H9 (cell line): ENCODE results near the gene FHIT. TPM values are rescaled to one million over a fixed set of nuclear protein-coding genes. Genes with fewer than 3 reads are reported as not detected.

Experiments
- DNase-seq: peaks from one replicate; pipeline ENCODE4 v3.0.0-alpha.2; 2017
- H2AFZ ChIP-seq: one replicate; pipeline ENCODE4 v1.6.1; 2013; ENCODE audit warnings: mild to moderate bottlenecking, low read length, control low read depth, moderate library complexity
- H2AK5ac ChIP-seq: 2 replicates; pipeline ENCODE4 v1.6.1; 2013; ENCODE audit warnings: low read length, control low read depth, mixed read lengths; ENCODE audit not compliant: insufficient read length
- H2BK120ac ChIP-seq: one replicate; pipeline ENCODE4 v1.6.1; 2013; ENCODE audit warnings: low read depth, mild to moderate bottlenecking, low read length, control low read depth, inconsistent platforms; ENCODE audit not compliant: poor library complexity, severe bottlenecking
- H2BK12ac ChIP-seq: 2 replicates; pipeline ENCODE4 v1.6.1; 2013; ENCODE audit warnings: low read length, control low read depth, mixed read lengths, low read depth; ENCODE audit not compliant: insufficient read length
- H2BK15ac ChIP-seq: 2 replicates; pipeline ENCODE4 v1.6.1; 2013; ENCODE audit warnings: low read depth, low read length, control low read depth
- H2BK20ac ChIP-seq: one replicate; pipeline ENCODE4 v1.6.1; 2013; ENCODE audit warnings: low read depth, mild to moderate bottlenecking, low read length, control low read depth, inconsistent platforms; ENCODE audit not compliant: poor library complexity, severe bottlenecking
- H2BK5ac ChIP-seq: 2 replicates; pipeline ENCODE4 v1.6.1; 2013; ENCODE audit warnings: low read length, control low read depth, mixed read lengths; ENCODE audit not compliant: insufficient read length
- H3K14ac ChIP-seq: 2 replicates; pipeline ENCODE4 v1.6.1; 2013; ENCODE audit warnings: low read length, control low read depth; ENCODE audit not compliant: insufficient read depth
- H3K18ac ChIP-seq: 2 replicates; pipeline ENCODE4 v1.6.1; 2013; ENCODE audit warnings: low read depth, mild to moderate bottlenecking, mixed read lengths, low read length, control low read depth; ENCODE audit not compliant: insufficient read length
- H3K23ac ChIP-seq: 2 replicates; pipeline ENCODE4 v1.6.1; 2013; ENCODE audit warnings: low read length, control low read depth, mixed read lengths, low read depth; ENCODE audit not compliant: insufficient read length
- H3K23me2 ChIP-seq: 2 replicates; pipeline ENCODE4 v1.6.1; 2013; ENCODE audit warnings: low read depth, mild to moderate bottlenecking, mixed read lengths, low read length, control low read depth; ENCODE audit not compliant: insufficient read length, poor library complexity, severe bottlenecking
- H3K27ac ChIP-seq: 2 replicates; pipeline ENCODE4 v1.5.1; 2013; ENCODE audit warnings: low read length, control low read depth, mixed read lengths, low read depth; ENCODE audit not compliant: insufficient read length
- H3K27me3 ChIP-seq: 2 replicates; pipeline ENCODE4 v1.6.1; 2013; ENCODE audit warnings: low read length, control low read depth, inconsistent platforms; ENCODE audit not compliant: insufficient read depth
- H3K4ac ChIP-seq: 2 replicates; pipeline ENCODE4 v1.6.1; 2013; ENCODE audit warnings: low read depth, mild to moderate bottlenecking, control low read depth, inconsistent platforms, low read length, moderate library complexity
- H3K4me1 ChIP-seq: 2 replicates; pipeline ENCODE4 v1.6.1; 2013; ENCODE audit warnings: low read length, control low read depth, inconsistent platforms; ENCODE audit not compliant: insufficient read depth
- H3K4me2 ChIP-seq: 2 replicates; pipeline ENCODE4 v1.6.1; 2013; ENCODE audit warnings: low read length, control low read depth, mixed read lengths; ENCODE audit not compliant: insufficient read length, insufficient read depth
- H3K56ac ChIP-seq: 2 replicates; pipeline ENCODE4 v1.6.1; 2013; ENCODE audit warnings: low read depth, mild to moderate bottlenecking, mixed read lengths, low read length, control low read depth; ENCODE audit not compliant: insufficient read length
- H3K79me1 ChIP-seq: 2 replicates; pipeline ENCODE4 v1.6.1; 2013; ENCODE audit warnings: low read depth, mild to moderate bottlenecking, moderate library complexity, low read length, control low read depth, inconsistent platforms; ENCODE audit not compliant: insufficient read depth, poor library complexity, severe bottlenecking
- H3K79me2 ChIP-seq: 2 replicates; pipeline ENCODE4 v1.6.1; 2013; ENCODE audit warnings: low read length, control low read depth, inconsistent platforms; ENCODE audit not compliant: insufficient read depth
- H3K9ac ChIP-seq: 2 replicates; pipeline ENCODE4 v1.6.1; 2013; ENCODE audit warnings: low read length, control low read depth, mixed read lengths; ENCODE audit not compliant: insufficient read length; ENCODE audit errors: extremely low read depth
- H3K9me3 ChIP-seq: one replicate; pipeline ENCODE4 v1.6.1; 2013; ENCODE audit warnings: low read depth, low read length, inconsistent platforms; ENCODE audit not compliant: control insufficient read depth
- H3T11ph ChIP-seq: one replicate; pipeline ENCODE4 v1.6.1; 2013; ENCODE audit warnings: mild to moderate bottlenecking, low read length, control low read depth, inconsistent platforms
- H4K20me1 ChIP-seq: one replicate; pipeline ENCODE4 v1.6.1; 2013; ENCODE audit not compliant: control insufficient read depth, insufficient read length, insufficient read depth
- H4K5ac ChIP-seq: 2 replicates; pipeline ENCODE4 v1.6.1; 2013; ENCODE audit warnings: low read depth, mild to moderate bottlenecking, mixed read lengths, low read length, control low read depth; ENCODE audit not compliant: insufficient read length
- H4K8ac ChIP-seq: replicated peaks from 2 replicates; pipeline ENCODE4 v1.6.1; 2013; ENCODE audit warnings: low read length, control low read depth, mixed read lengths, low read depth; ENCODE audit not compliant: insufficient read length
- H4K91ac ChIP-seq: 2 replicates; pipeline ENCODE4 v1.6.1; 2013; ENCODE audit warnings: low read depth, mild to moderate bottlenecking, moderate library complexity, mixed read lengths, low read length, control low read depth; ENCODE audit not compliant: insufficient read length
- H3K27ac Mint-ChIP-seq, 3 experiments: 2 replicates in 2 of 3; 3 replicates in 1 of 3; pipeline ENCODE4 v1.8.0; 2020 to 2021; ENCODE audit warnings: mixed read lengths in 3 of 3, mild to moderate bottlenecking in 1 of 3, moderate library complexity in 1 of 3
- H3K27me3 Mint-ChIP-seq: 2 replicates; pipeline ENCODE4 v1.8.0; 2021; ENCODE audit warnings: low read depth, mild to moderate bottlenecking, moderate library complexity, mixed read lengths
- H3K36me3 Mint-ChIP-seq, 3 experiments: 2 replicates in 2 of 3; 3 replicates in 1 of 3; pipeline ENCODE4 v1.8.0; 2020 to 2021; ENCODE audit warnings: low read depth in 3 of 3, mixed read lengths in 3 of 3; ENCODE audit not compliant: insufficient read depth in 1 of 3
- H3K4me1 Mint-ChIP-seq, 2 experiments: 2 replicates each; pipeline ENCODE4 v1.8.0; 2020; ENCODE audit warnings: mixed read lengths in 2 of 2
- H3K4me3 Mint-ChIP-seq, 2 experiments: 2 replicates in 1 of 2; 3 replicates in 1 of 2; pipeline ENCODE4 v1.8.0; 2020 to 2021; ENCODE audit warnings: mild to moderate bottlenecking in 2 of 2, mixed read lengths in 2 of 2, moderate library complexity in 1 of 2
- H3K9me3 Mint-ChIP-seq, 2 experiments: 2 replicates in 1 of 2; 3 replicates in 1 of 2; pipeline ENCODE4 v1.8.0; 2020; ENCODE audit warnings: mild to moderate bottlenecking in 2 of 2, mixed read lengths in 2 of 2, moderate library complexity in 1 of 2
- WGBS: extraction: QIAGEN DNeasy Blood & Tissue Kit; methylation state at CpG from one replicate; pipeline ENCODE4 v1.1.7; 2013; ENCODE audit warnings: missing lambda C conversion rate, low lambda C conversion rate, mixed read lengths; ENCODE audit not compliant: insufficient read length; ENCODE audit errors: extremely low coverage; 5-methylcytosine and 5-hydroxymethylcytosine counted together
- total RNA-seq: library from RNA; stranded (reverse); gene quantifications from 2 replicates; pipeline ENCODE4 v1.2.1, GENCODE V29; 2021
- TF ChIP-seq, protein P1 (sequence below): fragments of 200-600 bp; sonication (generic); conservative IDR thresholded peaks from 3 replicates; pipeline ENCODE4 v1.8.0; 2021; ENCODE audit warnings: antibody characterized with exemption, mild to moderate bottlenecking

Gene FHIT
- total RNA-seq, 1 experiment from 2014 or later, result 3.0 TPM

DNA sequence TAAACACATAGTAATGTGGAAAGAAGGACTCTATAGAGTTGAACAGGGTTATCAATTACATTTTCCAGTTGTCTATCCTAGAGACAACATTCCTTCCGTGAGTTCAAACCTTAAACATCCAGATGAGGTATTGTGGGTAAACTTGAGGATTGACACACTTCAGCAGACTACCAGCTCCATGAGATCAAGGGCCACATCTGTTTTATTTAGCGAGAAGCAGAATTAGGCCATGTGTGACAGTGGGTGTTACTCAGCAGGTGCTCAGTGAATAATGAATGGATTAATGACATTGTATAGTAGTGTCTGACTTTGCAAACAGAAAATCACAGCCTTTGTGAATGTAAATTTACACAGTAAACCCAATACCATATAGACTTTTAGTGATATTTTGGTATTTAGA, 1260.3 kb downstream of the FHIT start:
- Histone ChIP-seq H3K4ac (no peak overlapping the region), H3T11ph (no peak overlapping the region), H4K8ac (no peak overlapping the region), H2BK120ac (no peak overlapping the region), H3K9ac (no peak overlapping the region), H3K9me3 (no peaks in the 10 kb centered on the region), H3K4me1 (no peaks in the 10 kb centered on the region), H3K56ac (no peak overlapping the region), H3K18ac (no peak overlapping the region), H2BK20ac (no peak overlapping the region), H3K23me2 (no peaks in the 10 kb centered on the region), H3K27ac (no peak overlapping the region), H2BK5ac (no peak overlapping the region), H3K79me1 (no peaks in the 10 kb centered on the region), H4K20me1 (no peaks in the 10 kb centered on the region), H3K27me3 (no peaks in the 10 kb centered on the region), H4K5ac (no peak overlapping the region), H2BK12ac (no peak overlapping the region), H4K91ac (no peak overlapping the region), H3K23ac (no peak overlapping the region), H3K14ac (no peak overlapping the region), H3K79me2 (no peaks in the 10 kb centered on the region), H3K4me2 (no peak overlapping the region), H2AFZ (no peak overlapping the region), H2BK15ac (no peak overlapping the region), H2AK5ac (no peak overlapping the region)
- H3K27ac Mint-ChIP-seq, result no peak overlapping the region
- TF ChIP-seq, protein P1, sequence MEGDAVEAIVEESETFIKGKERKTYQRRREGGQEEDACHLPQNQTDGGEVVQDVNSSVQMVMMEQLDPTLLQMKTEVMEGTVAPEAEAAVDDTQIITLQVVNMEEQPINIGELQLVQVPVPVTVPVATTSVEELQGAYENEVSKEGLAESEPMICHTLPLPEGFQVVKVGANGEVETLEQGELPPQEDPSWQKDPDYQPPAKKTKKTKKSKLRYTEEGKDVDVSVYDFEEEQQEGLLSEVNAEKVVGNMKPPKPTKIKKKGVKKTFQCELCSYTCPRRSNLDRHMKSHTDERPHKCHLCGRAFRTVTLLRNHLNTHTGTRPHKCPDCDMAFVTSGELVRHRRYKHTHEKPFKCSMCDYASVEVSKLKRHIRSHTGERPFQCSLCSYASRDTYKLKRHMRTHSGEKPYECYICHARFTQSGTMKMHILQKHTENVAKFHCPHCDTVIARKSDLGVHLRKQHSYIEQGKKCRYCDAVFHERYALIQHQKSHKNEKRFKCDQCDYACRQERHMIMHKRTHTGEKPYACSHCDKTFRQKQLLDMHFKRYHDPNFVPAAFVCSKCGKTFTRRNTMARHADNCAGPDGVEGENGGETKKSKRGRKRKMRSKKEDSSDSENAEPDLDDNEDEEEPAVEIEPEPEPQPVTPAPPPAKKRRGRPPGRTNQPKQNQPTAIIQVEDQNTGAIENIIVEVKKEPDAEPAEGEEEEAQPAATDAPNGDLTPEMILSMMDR, result no peak
- no CpG with 5 or more reads among the region's 2 CpGs for WGBS
- no peaks in the 10 kb centered on the region for H3K36me3 Mint-ChIP-seq
- H3K9me3 Mint-ChIP-seq, result no peaks in the 10 kb centered on the region
- H3K4me1 Mint-ChIP-seq, result peaks cover 9 to 10% of the 10 kb centered on the region in 2 experiments
- no peak overlapping the region for H3K4me3 Mint-ChIP-seq
- H3K27me3 Mint-ChIP-seq, result no peaks in the 10 kb centered on the region
- no peak for DNase-seq
